BJ (cell line): Measurements from ENCODE around the gene UQCR10. TPM values are rescaled to one million over a fixed set of nuclear protein-coding genes. Genes with fewer than 3 reads are reported as not detected.
A peak's percentile ranks its signal among the peaks of the same experiment; 100 is the strongest.

Source experiments
- CTCF ChIA-PET: fragments of 350-600 bp; formaldehyde crosslinking; extraction: SDS; loops from one replicate; lab custom pipeline; 2021; ENCODE audit warnings: antibody characterized with exemption, inconsistent platforms; lab: Yijun Ruan, JAX
- POLR2A ChIA-PET: fragments of 300-600 bp; sonication (Branson Sonifier 250); formaldehyde crosslinking; extraction: SDS; loops from one replicate; lab custom pipeline; 2021; ENCODE audit warnings: antibody characterized with exemption; lab: Charles Lee
- DNase-seq: peaks from one replicate; pipeline ENCODE4 v3.0.0-alpha.2; 2011; ENCODE audit warnings: low read depth
- H3K27me3 ChIP-seq: 2 replicates; pipeline ENCODE4 v1.6.0; 2011; ENCODE audit warnings: low read length; ENCODE audit not compliant: control insufficient read depth, insufficient read depth
- H3K36me3 ChIP-seq: 2 replicates; pipeline ENCODE4 v1.5.1; 2011; ENCODE audit warnings: low read length; ENCODE audit not compliant: control insufficient read depth, insufficient read depth
- H3K4me3 ChIP-seq: 2 replicates; pipeline ENCODE4 v1.5.1; 2011; ENCODE audit warnings: low read depth, mild to moderate bottlenecking, control low read depth, low read length
- polyA plus RNA-seq: library from polyadenylated mRNA; depleted of rRNA; stranded (reverse); fragments of >200 nt; gene quantifications from 2 replicates; pipeline ENCODE4 v1.2.3, GENCODE V29; 2011
- TF ChIP-seq, protein P1 (sequence below): IDR thresholded peaks from 2 replicates; pipeline ENCODE4 v1.5.1; 2011; ENCODE audit warnings: low read depth, mild to moderate bottlenecking, control low read depth, inconsistent platforms, low read length, moderate library complexity; ENCODE audit not compliant: insufficient read depth

The UQCR10 gene
- polyA plus RNA-seq, 1 experiment: 184 TPM

DNA sequence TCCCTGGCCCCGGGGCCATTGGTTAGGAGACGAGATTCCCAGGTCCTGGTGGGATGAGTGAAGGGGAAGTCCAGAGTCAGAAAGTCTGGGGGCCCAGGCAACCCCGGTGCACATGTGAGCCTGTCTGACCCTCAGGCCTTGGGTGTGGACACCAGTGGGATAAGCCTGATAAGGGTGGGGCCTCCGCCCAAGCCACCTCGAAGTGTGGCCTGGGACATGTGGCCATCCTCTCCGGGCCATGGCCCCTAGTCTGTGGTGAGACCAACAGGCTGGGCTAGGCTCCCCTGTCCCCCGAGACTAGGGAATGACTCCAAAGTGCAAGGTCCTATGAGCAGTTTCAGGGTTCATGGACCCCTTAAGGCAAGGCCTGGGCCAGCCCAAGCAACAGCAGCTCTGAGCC lies 41.1 kb upstream of the UQCR10 start:
- POLR2A ChIA-PET: no interaction called here
- CTCF ChIA-PET: interaction anchor here (0.9 to 1.3 kb wide), 3 partner anchors 9 to 279 kb away, joined by 3 to 5 read pairs (median 3); no protein-coding TSS in a partner anchor
- Histone ChIP-seq H3K27me3 (peaks cover 17% of the 10 kb centered on the region), H3K4me3 (no peak overlapping the region), H3K36me3 (peaks cover 1% of the 10 kb centered on the region; the same call in 1 of the 2 replicates)
- no peak for DNase-seq
- TF ChIP-seq, protein P1, sequence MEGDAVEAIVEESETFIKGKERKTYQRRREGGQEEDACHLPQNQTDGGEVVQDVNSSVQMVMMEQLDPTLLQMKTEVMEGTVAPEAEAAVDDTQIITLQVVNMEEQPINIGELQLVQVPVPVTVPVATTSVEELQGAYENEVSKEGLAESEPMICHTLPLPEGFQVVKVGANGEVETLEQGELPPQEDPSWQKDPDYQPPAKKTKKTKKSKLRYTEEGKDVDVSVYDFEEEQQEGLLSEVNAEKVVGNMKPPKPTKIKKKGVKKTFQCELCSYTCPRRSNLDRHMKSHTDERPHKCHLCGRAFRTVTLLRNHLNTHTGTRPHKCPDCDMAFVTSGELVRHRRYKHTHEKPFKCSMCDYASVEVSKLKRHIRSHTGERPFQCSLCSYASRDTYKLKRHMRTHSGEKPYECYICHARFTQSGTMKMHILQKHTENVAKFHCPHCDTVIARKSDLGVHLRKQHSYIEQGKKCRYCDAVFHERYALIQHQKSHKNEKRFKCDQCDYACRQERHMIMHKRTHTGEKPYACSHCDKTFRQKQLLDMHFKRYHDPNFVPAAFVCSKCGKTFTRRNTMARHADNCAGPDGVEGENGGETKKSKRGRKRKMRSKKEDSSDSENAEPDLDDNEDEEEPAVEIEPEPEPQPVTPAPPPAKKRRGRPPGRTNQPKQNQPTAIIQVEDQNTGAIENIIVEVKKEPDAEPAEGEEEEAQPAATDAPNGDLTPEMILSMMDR: no peak

DNA sequence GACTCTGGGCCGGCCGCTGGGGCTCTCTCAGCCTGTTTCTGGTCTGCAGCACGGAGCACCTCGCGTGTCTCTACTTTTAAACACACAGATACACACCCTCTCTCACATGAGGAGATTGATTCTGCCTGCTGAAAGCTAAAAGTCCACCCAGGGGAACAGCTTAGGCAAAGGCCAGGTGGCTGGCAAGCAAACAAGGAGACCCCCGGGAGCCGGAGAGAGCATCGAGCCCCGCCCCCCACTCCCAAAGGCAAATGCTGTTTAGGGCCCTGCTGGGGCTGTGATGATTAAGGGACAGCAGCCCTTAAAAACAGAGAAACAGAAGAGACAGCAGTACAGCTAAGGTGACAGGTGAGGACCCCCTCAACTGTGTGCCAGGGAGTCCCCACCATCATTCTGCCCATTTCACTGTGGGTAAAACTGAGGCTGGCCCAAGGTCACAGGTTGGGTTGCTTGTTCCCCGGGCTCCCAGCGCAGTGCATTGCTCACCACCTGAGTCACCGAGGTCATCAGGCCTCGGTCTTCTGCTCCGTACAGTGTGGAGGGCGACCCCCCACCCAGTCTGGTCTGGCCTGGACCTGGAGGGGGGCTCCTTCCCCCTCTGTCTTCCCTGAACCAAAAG lies 40.5 kb upstream of the UQCR10 start:
- peaks cover 12% of the 10 kb centered on the region for H3K27me3 ChIP-seq
- POLR2A ChIA-PET: no interaction called here
- peaks cover 1% of the 10 kb centered on the region; the same call in 1 of the 2 replicates for H3K36me3 ChIP-seq
- DNase-seq: no peak
- H3K4me3 ChIP-seq: no peak overlapping the region
- CTCF ChIA-PET: interaction anchor here (1.2 to 1.3 kb wide), 2 partner anchors 9 to 278 kb away, joined by 3 to 5 read pairs; no protein-coding TSS in a partner anchor
- TF ChIP-seq, protein P1: no peak

DNA sequence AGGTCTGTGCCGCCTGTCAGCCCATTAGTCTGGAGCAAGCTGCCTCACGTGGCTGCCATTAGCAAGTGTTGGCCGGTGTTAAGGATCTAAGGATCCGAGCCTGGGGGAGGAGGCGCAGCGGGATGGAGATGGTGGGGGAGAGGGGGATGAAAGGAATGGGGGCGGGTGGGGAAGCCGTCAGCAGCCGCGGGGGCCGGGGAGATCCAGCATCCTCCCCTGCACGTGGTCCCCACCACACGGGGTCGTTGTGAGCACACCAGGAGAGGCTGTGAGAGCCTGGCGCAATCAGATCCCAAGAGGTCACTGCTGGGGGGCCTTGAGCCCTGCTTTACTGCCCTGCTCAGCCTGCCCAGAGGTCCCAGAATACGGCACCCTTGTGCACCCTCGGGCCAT lies 40.0 kb upstream of the UQCR10 start:
- TF ChIP-seq, protein P1: peak; percentile 55
- Histone ChIP-seq H3K4me3 (no peak overlapping the region), H3K27me3 (peaks cover 11% of the 10 kb centered on the region), H3K36me3 (peaks cover 1% of the 10 kb centered on the region; the same call in 1 of the 2 replicates)
- ChIA-PET POLR2A (no interaction called here), CTCF (interaction anchor here (1.2 to 1.3 kb wide), 2 partner anchors 10 to 278 kb away, joined by 3 to 5 read pairs; no protein-coding TSS in a partner anchor)
- DNase-seq: no peak

DNA sequence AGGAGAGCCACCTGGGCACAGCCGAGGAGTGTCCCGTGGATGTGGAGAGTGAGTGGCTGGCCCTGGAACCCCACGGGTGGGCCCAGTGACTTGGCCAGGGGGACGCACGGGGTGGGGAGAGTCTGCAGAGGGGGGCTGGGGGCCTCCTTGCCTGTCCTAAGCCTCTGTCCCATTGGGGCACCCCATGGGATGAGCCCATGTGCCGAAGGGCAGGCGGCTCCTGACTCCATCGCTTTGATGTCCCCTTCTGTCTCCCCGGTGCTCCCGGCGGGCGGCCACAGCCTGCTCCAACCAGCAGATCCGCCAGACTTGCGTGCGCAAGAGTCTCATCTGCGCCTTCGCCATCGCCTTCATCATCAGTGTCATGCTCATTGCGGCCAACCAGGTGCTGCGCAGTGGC lies 38.0 kb upstream of the UQCR10 start:
- Histone ChIP-seq H3K36me3 (peaks cover 1% of the 10 kb centered on the region), H3K4me3 (no peak overlapping the region), H3K27me3 (peaks cover 7% of the 10 kb centered on the region)
- ChIA-PET POLR2A (no interaction called here), CTCF (no interaction called here)
- DNase-seq: no peak
- TF ChIP-seq, protein P1: no peak

DNA sequence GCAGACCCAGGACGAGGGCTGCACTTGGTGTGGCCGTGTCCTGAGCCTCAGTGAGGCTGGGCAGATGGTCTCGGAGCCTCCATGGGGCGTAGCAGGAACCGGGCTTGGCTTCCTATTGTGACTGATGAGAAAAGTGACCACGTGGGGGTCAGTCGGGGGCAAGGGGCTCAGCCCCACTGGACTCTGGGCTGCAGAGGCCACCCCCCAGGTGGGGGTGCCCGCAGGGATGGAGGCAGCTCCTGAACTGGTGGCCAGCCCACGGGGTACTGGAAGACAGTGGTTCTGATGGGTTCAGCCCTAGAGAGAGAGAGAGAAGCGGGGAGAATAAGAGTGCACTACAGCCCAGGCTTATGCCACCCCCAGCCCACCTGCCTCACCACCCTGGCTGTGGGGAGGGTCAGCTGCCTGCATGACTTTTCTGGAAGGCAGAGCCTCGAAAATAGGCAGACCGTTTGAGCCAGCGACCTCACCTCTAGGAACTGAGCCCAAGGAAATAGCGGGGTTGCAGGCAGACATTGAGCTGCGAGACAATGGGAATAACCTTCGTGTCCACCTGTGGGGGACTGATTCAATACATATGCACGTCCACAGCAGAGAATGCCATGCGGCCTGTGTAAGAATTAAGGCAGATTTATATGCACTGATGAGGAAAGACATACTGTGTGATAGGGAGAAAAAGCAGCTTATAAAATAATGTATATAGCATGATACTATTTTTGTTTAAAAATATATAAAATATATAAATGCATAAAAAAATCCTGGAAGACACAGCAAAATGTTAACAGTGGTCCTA lies 35.9 kb upstream of the UQCR10 start:
- TF ChIP-seq, protein P1: no peak
- no peak for DNase-seq
- Histone ChIP-seq H3K4me3 (no peak overlapping the region), H3K27me3 (no peaks in the 10 kb centered on the region), H3K36me3 (peaks cover 1% of the 10 kb centered on the region)
- ChIA-PET CTCF (interaction anchor here (1.4 kb wide), 1 partner anchor 10 kb away, joined by 3 read pairs; no protein-coding TSS in a partner anchor), POLR2A (no interaction called here)
